K562 (cell line): Measurements from ENCODE around the gene HRC. TPM values are rescaled to one million over a fixed set of nuclear protein-coding genes. Genes with fewer than 3 reads are reported as not detected.

Experiments used
- BCOR ChIP-seq: fragments of 450-650 bp; IDR thresholded peaks from 2 replicates; pipeline ENCODE4 v1.6.1; 2016
- C11orf30 ChIP-seq: fragments of 450-650 bp; IDR thresholded peaks from 2 replicates; pipeline ENCODE4 v1.6.1; 2016; ENCODE audit warnings: low read depth, mild to moderate bottlenecking
- CXXC5 ChIP-seq: fragments of 250-450 bp; sonication (Bioruptor Pico); IDR thresholded peaks from 2 replicates; pipeline ENCODE4 v1.8.0; 2022; ENCODE audit warnings: inconsistent platforms, mild to moderate bottlenecking, moderate library complexity
- HLTF ChIP-seq: fragments of 450-650 bp; IDR thresholded peaks from 2 replicates; pipeline ENCODE4 v1.6.1; 2016
- HNRNPL ChIP-seq: fragments of 200-400 bp; formaldehyde crosslinking; IDR thresholded peaks from 2 replicates; pipeline ENCODE4 v1.6.1; 2017; ENCODE audit warnings: low read depth, mild to moderate bottlenecking, low read length
- MCM3 ChIP-seq: fragments of 450-650 bp; IDR thresholded peaks from 2 replicates; pipeline ENCODE4 v1.6.1; 2016
- MCM5 ChIP-seq: fragments of 450-650 bp; IDR thresholded peaks from 2 replicates; pipeline ENCODE4 v1.6.1; 2016; ENCODE audit warnings: low read depth
- MCM7 ChIP-seq, 2 experiments: fragments of 450-650 bp; IDR thresholded peaks; 2 replicates each; pipeline ENCODE4 v1.6.1; 2016 to 2018
- NFIC ChIP-seq: fragments of 450-650 bp; IDR thresholded peaks from 2 replicates; pipeline ENCODE4 v1.6.1; 2017; ENCODE audit warnings: mild to moderate bottlenecking, inconsistent platforms
- PHF21A ChIP-seq: fragments of 450-650 bp; IDR thresholded peaks from 2 replicates; pipeline ENCODE4 v1.6.1; 2017; ENCODE audit warnings: low read depth, borderline replicate concordance
- RUNX1 ChIP-seq: sonication (generic); IDR thresholded peaks from 2 replicates; pipeline ENCODE4 v1.6.1; 2016; ENCODE audit warnings: antibody characterized with exemption, low read depth
- SOX6 ChIP-seq: fragments of 450-650 bp; IDR thresholded peaks from 2 replicates; pipeline ENCODE4 v1.6.1; 2014; ENCODE audit warnings: mild to moderate bottlenecking
- ZFP36 ChIP-seq: fragments of 150-350 bp; IDR thresholded peaks from 2 replicates; pipeline ENCODE4 v1.6.1; 2018; ENCODE audit warnings: low read length, low read depth; ENCODE audit not compliant: partially characterized antibody
- ZNF830 ChIP-seq: fragments of 250-450 bp; sonication (Bioruptor Pico); IDR thresholded peaks from 2 replicates; pipeline ENCODE4 v1.5.0; 2021; ENCODE audit warnings: mild to moderate bottlenecking
- ZSCAN29 ChIP-seq: fragments of 450-650 bp; IDR thresholded peaks from 2 replicates; pipeline ENCODE4 v1.6.1; 2017
- polyA plus RNA-seq, 8 experiments: library from polyadenylated mRNA; depleted of rRNA in 4 of 8; stranded (reverse) in 5 of 8; unstranded in 3 of 8; fragments of >200 nt; fragmentation: Nextera tagmentation in 2 of 8; fragmentation: Illumina TruSeq in 1 of 8; extraction: Ambion mirVana in 2 of 8; extraction: Trizol in 1 of 8; gene quantifications; 2 replicates each; pipeline versions ENCODE4 v1.2.1 to v1.2.3, GENCODE V29; 2011 to 2014; ENCODE audit warnings: inconsistent platforms in 1 of 8, missing spikeins in 1 of 8
- total RNA-seq, 7 experiments: library from RNA; depleted of rRNA in 6 of 7; stranded (reverse); fragments of >200 nt in 6 of 7; fragmentation: Illumina TruSeq in 2 of 7; extraction: Trizol in 2 of 7; gene quantifications; 2 replicates each; pipeline versions ENCODE4 v1.2.1 to v1.2.3, GENCODE V29; 2011 to 2021; ENCODE audit warnings: low replicate concordance in 1 of 7
- TF ChIP-seq, protein P1 (sequence below): sonication (generic); formaldehyde crosslinking; IDR thresholded peaks from 2 replicates; pipeline ENCODE4 v1.8.1; 2022; ENCODE audit warnings: missing genetic modification reagents
- TF ChIP-seq, protein P2 (sequence below), 2 experiments: IDR thresholded peaks; 2 replicates each; pipeline ENCODE4 v1.6.1; 2011; ENCODE audit warnings: borderline replicate concordance in 1 of 2, control low read depth in 1 of 2, low read depth in 1 of 2, low read length in 1 of 2, mild to moderate bottlenecking in 1 of 2, mixed read lengths in 1 of 2, moderate library complexity in 1 of 2; ENCODE audit not compliant: insufficient read depth in 1 of 2, insufficient read length in 1 of 2, poor library complexity in 1 of 2, severe bottlenecking in 1 of 2; ENCODE audit errors: extremely low read depth in 1 of 2
- TF ChIP-seq, protein P3 (sequence below): fragments of 250-450 bp; sonication (Bioruptor Pico); IDR thresholded peaks from 2 replicates; pipeline ENCODE4 v1.5.0; 2021
- TF ChIP-seq, protein P4 (sequence below): sonication (generic); formaldehyde crosslinking; IDR thresholded peaks from 2 replicates; pipeline ENCODE4 v1.8.0; 2022; ENCODE audit warnings: mild to moderate bottlenecking, low read depth, missing genetic modification reagents
- TF ChIP-seq, protein P5 (sequence below): fragments of 250-450 bp; sonication (Bioruptor Pico); IDR thresholded peaks from 2 replicates; pipeline ENCODE4 v1.4.0; 2020; ENCODE audit warnings: mild to moderate bottlenecking, moderate library complexity
- TF ChIP-seq, protein P6 (sequence below), 2 experiments: fragments of 250-450 bp in 1 of 2; fragments of 450-650 bp in 1 of 2; sonication (Bioruptor Pico) in 1 of 2; IDR thresholded peaks; 2 replicates each; pipeline versions ENCODE4 v1.6.1 to v1.8.0; 2016 to 2021; ENCODE audit warnings: mild to moderate bottlenecking in 2 of 2, moderate library complexity in 2 of 2, missing compliant biosample characterization in 1 of 2, missing genetic modification characterization in 1 of 2

HRC gene
- total and polyA plus RNA-seq, 9 of the 15 experiments (the other 6 are each of a cell fraction or from before 2014, with no cell fraction given) = 0.66 to 18.7 (median 13.1) TPM

DNA sequence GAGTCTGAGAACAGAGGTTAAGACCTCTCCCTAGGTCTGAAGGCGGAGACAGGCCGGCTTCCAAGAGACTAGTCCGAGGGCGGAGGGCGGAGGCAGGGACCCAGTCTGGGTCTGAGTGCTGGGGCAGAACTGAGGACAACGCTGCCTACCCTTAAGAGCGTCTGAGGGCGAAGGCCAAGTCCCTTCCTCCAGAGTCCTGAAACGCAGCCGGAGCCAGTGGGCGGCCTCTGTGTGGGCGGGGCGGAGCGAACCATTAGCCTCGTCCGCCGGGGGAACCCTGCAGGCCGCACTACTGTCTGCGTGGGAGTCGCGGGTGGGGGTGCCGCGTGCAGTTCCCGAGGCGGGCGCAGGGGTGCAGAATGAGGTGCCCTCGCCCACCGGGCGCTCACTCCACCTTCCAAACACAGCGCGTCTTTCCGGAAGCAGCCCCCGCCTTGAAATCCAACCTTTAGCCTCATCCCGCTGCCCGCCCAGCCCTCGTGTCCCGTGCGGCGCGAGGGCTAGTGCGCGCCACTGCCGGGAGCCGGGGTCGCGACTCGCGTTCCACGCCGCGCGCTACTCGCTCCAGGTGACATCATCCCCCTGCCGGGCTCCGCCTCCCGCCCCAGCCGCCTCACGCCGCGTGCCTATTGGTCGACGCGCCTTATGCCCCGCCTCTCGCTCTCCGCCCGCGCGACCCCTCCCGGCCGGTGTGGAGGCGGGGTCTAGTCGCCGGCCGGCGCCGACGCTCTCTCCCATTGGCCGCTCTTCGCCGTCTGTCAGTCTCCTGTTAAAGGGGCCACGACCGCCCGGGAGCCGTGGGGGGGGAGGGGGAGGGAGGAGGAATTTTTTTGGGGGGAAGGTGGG lies 36.4 kb downstream of the HRC start, which contains the start of gene C19orf73 (continued):
- 0 out of 2 replicates have a peak, but pooled peaks have one; percentile 18 for TF ChIP-seq PHF21A
- no peak for TF ChIP-seq ZSCAN29
- peak; percentile 79; the same call in 1 of the 2 replicates for TF ChIP-seq HNRNPL
- TF ChIP-seq MCM3 = no peak
- peak; percentile 86; the same call in 1 of the 2 replicates for TF ChIP-seq HLTF
- TF ChIP-seq MCM5 = no peak
- TF ChIP-seq, protein P1, sequence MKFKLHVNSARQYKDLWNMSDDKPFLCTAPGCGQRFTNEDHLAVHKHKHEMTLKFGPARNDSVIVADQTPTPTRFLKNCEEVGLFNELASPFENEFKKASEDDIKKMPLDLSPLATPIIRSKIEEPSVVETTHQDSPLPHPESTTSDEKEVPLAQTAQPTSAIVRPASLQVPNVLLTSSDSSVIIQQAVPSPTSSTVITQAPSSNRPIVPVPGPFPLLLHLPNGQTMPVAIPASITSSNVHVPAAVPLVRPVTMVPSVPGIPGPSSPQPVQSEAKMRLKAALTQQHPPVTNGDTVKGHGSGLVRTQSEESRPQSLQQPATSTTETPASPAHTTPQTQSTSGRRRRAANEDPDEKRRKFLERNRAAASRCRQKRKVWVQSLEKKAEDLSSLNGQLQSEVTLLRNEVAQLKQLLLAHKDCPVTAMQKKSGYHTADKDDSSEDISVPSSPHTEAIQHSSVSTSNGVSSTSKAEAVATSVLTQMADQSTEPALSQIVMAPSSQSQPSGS (CRISPR knock-in tag) = peak; percentile 97
- TF ChIP-seq SOX6 = no peak
- TF ChIP-seq, protein P2, sequence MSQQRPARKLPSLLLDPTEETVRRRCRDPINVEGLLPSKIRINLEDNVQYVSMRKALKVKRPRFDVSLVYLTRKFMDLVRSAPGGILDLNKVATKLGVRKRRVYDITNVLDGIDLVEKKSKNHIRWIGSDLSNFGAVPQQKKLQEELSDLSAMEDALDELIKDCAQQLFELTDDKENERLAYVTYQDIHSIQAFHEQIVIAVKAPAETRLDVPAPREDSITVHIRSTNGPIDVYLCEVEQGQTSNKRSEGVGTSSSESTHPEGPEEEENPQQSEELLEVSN (IDR thresholded peaks at IDR 0.05; ENCODE audit: borderline replicate concordance in 1 of 2, extremely low read depth in 1 of 2, insufficient read depth in 1 of 2, insufficient read length in 1 of 2, low read depth in 1 of 2, low read length in 1 of 2, poor library complexity in 1 of 2, severe bottlenecking in 1 of 2) = peak; percentile 98 to 100
- TF ChIP-seq NFIC = peak; percentile 53
- no peak for TF ChIP-seq C11orf30
- TF ChIP-seq, protein P3, sequence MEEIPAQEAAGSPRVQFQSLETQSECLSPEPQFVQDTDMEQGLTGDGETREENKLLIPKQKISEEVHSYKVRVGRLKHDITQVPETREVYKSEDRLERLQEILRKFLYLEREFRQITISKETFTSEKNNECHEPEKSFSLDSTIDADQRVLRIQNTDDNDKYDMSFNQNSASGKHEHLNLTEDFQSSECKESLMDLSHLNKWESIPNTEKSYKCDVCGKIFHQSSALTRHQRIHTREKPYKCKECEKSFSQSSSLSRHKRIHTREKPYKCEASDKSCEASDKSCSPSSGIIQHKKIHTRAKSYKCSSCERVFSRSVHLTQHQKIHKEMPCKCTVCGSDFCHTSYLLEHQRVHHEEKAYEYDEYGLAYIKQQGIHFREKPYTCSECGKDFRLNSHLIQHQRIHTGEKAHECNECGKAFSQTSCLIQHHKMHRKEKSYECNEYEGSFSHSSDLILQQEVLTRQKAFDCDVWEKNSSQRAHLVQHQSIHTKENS (CRISPR knock-in tag) = no peak
- no peak for TF ChIP-seq RUNX1
- TF ChIP-seq, protein P4, sequence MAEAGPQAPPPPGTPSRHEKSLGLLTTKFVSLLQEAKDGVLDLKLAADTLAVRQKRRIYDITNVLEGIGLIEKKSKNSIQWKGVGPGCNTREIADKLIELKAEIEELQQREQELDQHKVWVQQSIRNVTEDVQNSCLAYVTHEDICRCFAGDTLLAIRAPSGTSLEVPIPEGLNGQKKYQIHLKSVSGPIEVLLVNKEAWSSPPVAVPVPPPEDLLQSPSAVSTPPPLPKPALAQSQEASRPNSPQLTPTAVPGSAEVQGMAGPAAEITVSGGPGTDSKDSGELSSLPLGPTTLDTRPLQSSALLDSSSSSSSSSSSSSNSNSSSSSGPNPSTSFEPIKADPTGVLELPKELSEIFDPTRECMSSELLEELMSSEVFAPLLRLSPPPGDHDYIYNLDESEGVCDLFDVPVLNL (CRISPR knock-in tag) = peak; percentile 75; the same call in 1 of the 2 replicates
- no peak for TF ChIP-seq MCM7 (IDR thresholded peaks at IDR 0.05)
- TF ChIP-seq BCOR = peak; percentile 47; the same call in 1 of the 2 replicates
- TF ChIP-seq ZNF830 (CRISPR knock-in tag) = no peak
- TF ChIP-seq, protein P5, sequence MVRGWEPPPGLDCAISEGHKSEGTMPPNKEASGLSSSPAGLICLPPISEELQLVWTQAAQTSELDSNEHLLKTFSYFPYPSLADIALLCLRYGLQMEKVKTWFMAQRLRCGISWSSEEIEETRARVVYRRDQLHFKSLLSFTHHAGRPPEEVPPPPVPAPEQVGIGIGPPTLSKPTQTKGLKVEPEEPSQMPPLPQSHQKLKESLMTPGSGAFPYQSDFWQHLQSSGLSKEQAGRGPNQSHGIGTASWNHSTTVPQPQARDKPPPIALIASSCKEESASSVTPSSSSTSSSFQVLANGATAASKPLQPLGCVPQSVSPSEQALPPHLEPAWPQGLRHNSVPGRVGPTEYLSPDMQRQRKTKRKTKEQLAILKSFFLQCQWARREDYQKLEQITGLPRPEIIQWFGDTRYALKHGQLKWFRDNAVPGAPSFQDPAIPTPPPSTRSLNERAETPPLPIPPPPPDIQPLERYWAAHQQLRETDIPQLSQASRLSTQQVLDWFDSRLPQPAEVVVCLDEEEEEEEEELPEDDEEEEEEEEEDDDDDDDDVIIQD (CRISPR knock-in tag) = no peak
- TF ChIP-seq ZFP36 = peak; percentile 83
- TF ChIP-seq, protein P6, sequence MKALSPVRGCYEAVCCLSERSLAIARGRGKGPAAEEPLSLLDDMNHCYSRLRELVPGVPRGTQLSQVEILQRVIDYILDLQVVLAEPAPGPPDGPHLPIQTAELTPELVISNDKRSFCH (CRISPR knock-in tag; IDR thresholded peaks at IDR 0.05) = no peak
- TF ChIP-seq, protein P6 (tag; IDR thresholded peaks at IDR 0.05) = peak; percentile 90
- TF ChIP-seq CXXC5 (CRISPR knock-in tag) = peak; percentile 94
